GM10248 (cell line): ENCODE results near the gene ARL3.
"Not testable (repeated sequence)": the region's sequence is repeated elsewhere in the genome, so short reads cannot be mapped to it uniquely, and the experiment has no call there.

Experiments used
- CTCF ChIA-PET: fragments of 300-600 bp; sonication (Branson Sonifier 250); formaldehyde crosslinking; extraction: SDS; loops from one replicate; lab custom pipeline; 2021; ENCODE audit warnings: antibody characterized with exemption; lab: Yijun Ruan, JAX
- POLR2A ChIA-PET: fragments of 350-650 bp; sonication (Branson Sonifier 250); formaldehyde crosslinking; extraction: SDS; loops from one replicate; lab custom pipeline; 2020; ENCODE audit warnings: antibody characterized with exemption; lab: Yijun Ruan, JAX
- DNase-seq: peaks from one replicate; pipeline ENCODE4 v3.0.0; 2012; ENCODE audit errors: extremely low spot score
- CTCF ChIP-seq: IDR thresholded peaks from 2 replicates; pipeline ENCODE4 v1.5.1; 2012; ENCODE audit warnings: mild to moderate bottlenecking, low read depth; ENCODE audit errors: extremely low read depth, missing control alignments, control extremely low read depth

The ARL3 gene

GRCh38 chr10:102744374-102745051, 30.3 kb upstream of the ARL3 start:
- no peak for TF ChIP-seq CTCF
- ChIA-PET CTCF (interaction anchor here (2.4 to 5.1 kb wide), 2 partner anchors 8 to 31 kb away, joined by 8 to 41 read pairs; partner anchors contain the start of gene ARL3), POLR2A (no interaction called here)
- DNase-seq, result no peak

- TF ChIP-seq CTCF, result no peak
- DNase-seq, result peak; percentile 95
- POLR2A ChIA-PET, result interaction anchor here (0.7 to 1.0 kb wide), 2 partner anchors 19 to 45 kb away, joined by 3 read pairs; no protein-coding TSS in a partner anchor
- CTCF ChIA-PET, result interaction anchor here (0.9 to 5.1 kb wide), 7 partner anchors 9 to 160 kb away, joined by 3 to 41 read pairs (median 4); partner anchors contain the start of gene ARL3
Measured at GRCh38 chr10:102743588-102744373, 29.6 kb upstream of the ARL3 start, which contains the start of gene WBP1L. TSS of gene WBP1L (plus strand) at chr10:102743948. CDS start at chr10:102744054, 106 bp downstream.

GRCh38 chr10:102743078-102743587, 28.9 kb upstream of the ARL3 start:
- DNase-seq, result no peak
- ChIA-PET CTCF (interaction anchor here (0.9 to 5.1 kb wide), 7 partner anchors 9 to 161 kb away, joined by 3 to 41 read pairs (median 4); partner anchors contain the start of gene ARL3), POLR2A (interaction anchor here (0.7 to 1.0 kb wide), 2 partner anchors 18 to 46 kb away, joined by 3 read pairs; no protein-coding TSS in a partner anchor)
- TF ChIP-seq CTCF, result no peak

GRCh38 chr10:102742313-102742712, 28.1 kb upstream of the ARL3 start:
- POLR2A ChIA-PET, DNase-seq: not testable (repeated sequence)
- CTCF ChIA-PET, result interaction anchor here (1.1 to 5.1 kb wide), 3 partner anchors 11 to 161 kb away, joined by 3 to 41 read pairs (median 4); no protein-coding TSS in a partner anchor

- POLR2A ChIA-PET, result no interaction called here
- CTCF ChIA-PET, result interaction anchor here (1.1 to 5.1 kb wide), 4 partner anchors 11 to 162 kb away, joined by 3 to 41 read pairs (median 7); no protein-coding TSS in a partner anchor
- DNase-seq, result no peak
- TF ChIP-seq CTCF, result no peak
Measured at GRCh38 chr10:102741726-102742237, 27.6 kb upstream of the ARL3 start.

GRCh38 chr10:102740229-102740628, 26.0 kb upstream of the ARL3 start:
- TF ChIP-seq CTCF, result no peak
- no peak for DNase-seq

More at GRCh38 chr10:102740229-102740628, 26.0 kb upstream of the ARL3 start:
- ChIA-PET POLR2A (no interaction called here), CTCF (interaction anchor here (1.4 to 5.1 kb wide), 5 partner anchors 9 to 162 kb away, joined by 3 to 41 read pairs (median 10); no protein-coding TSS in a partner anchor)
